K562 (cell line): ENCODE data around the gene TULP4. TPM values are rescaled to one million over a fixed set of nuclear protein-coding genes. Genes with fewer than 3 reads are reported as not detected.

Experiments
- ATAC-seq: fragments of 200-7000 bp; cut with Tn5 transposase; 3 replicates; pipeline ENCODE4 v1.9.1; 2020; ENCODE audit warnings: moderate library complexity
- BruUV-seq: library from RNA; stranded (reverse); fragments of 400-500 nt; replicated peaks from 2 replicates; lab custom pipeline; 2021; lab: Mats Ljungman, UMichigan
- CTCF ChIA-PET: fragments of 300-600 bp; formaldehyde crosslinking; extraction: SDS; loops from one replicate; lab custom pipeline; 2021; ENCODE audit warnings: low intra/inter-chr PET ratio; lab: Yijun Ruan, JAX
- POLR2A ChIA-PET: fragments of 300-600, 350-650 bp; sonication (Branson Sonifier 250); formaldehyde crosslinking; extraction: SDS; loops from one replicate; lab custom pipeline; 2021; ENCODE audit warnings: antibody characterized with exemption, inconsistent platforms; lab: Yijun Ruan, JAX
- DNase-seq, 4 experiments: peaks; one replicate each; pipeline versions ENCODE4 v3.0.0 to v3.0.0-alpha.2; 2011 to 2018; ENCODE audit warnings: low spot score in 3 of 4, mixed read lengths in 3 of 4; ENCODE audit errors: extremely low read depth in 1 of 4
- FAIRE-seq: peaks from 2 replicates; lab custom pipeline; 2011; peaks lifted over from hg19 to GRCh38; lab: Jason Lieb, UNC
- H2AFZ ChIP-seq: 2 replicates; pipeline ENCODE4 v1.6.0; 2011; ENCODE audit warnings: low read depth, low read length, control low read depth, inconsistent platforms
- H3K27ac ChIP-seq: fragments of 200-600 bp; 3 replicates; pipeline ENCODE4 v1.8.0; 2011; ENCODE audit warnings: low read depth, mild to moderate bottlenecking, control low read depth, inconsistent platforms, low read length, moderate library complexity, mixed read lengths; ENCODE audit errors: extremely low read depth
- H3K27me3 ChIP-seq, 2 experiments: fragments of 300-600 bp in 1 of 2; 2 replicates in 1 of 2; 3 replicates in 1 of 2; pipeline versions ENCODE4 v1.6.0 to v1.8.0; 2011; ENCODE audit warnings: inconsistent platforms in 2 of 2, low read length in 2 of 2, mild to moderate bottlenecking in 1 of 2, mixed read lengths in 1 of 2, moderate library complexity in 1 of 2; ENCODE audit not compliant: control insufficient read depth in 2 of 2, insufficient read depth in 2 of 2
- H3K36me3 ChIP-seq: fragments of 300-600 bp; 3 replicates; pipeline ENCODE4 v1.8.0; 2011; ENCODE audit warnings: mild to moderate bottlenecking, low read length, inconsistent platforms; ENCODE audit not compliant: control insufficient read depth, insufficient read depth
- H3K4me1 ChIP-seq, 2 experiments: fragments of 200-600 bp in 1 of 2; replicated peaks in 1 of 2; 2 replicates in 1 of 2; 3 replicates in 1 of 2; pipeline versions ENCODE4 v1.5.1 to v1.8.0; 2011; ENCODE audit warnings: inconsistent platforms in 2 of 2, low read length in 2 of 2, mild to moderate bottlenecking in 1 of 2, mixed read lengths in 1 of 2, moderate library complexity in 1 of 2; ENCODE audit not compliant: control insufficient read depth in 2 of 2, insufficient read depth in 2 of 2
- H3K4me2 ChIP-seq: 2 replicates; pipeline ENCODE4 v1.6.1; 2011; ENCODE audit warnings: low read length, control low read depth, inconsistent platforms, mixed read lengths; ENCODE audit not compliant: insufficient read depth
- H3K4me3 ChIP-seq: fragments of 200-600 bp; sonication (generic), shearing (Covaris generic); 2 replicates; pipeline ENCODE4 v1.5.1; 2016; ENCODE audit warnings: control low read depth, inconsistent platforms
- H3K79me2 ChIP-seq: fragments of 200-600 bp; 3 replicates; pipeline ENCODE4 v1.8.0; 2011; ENCODE audit warnings: low read length, inconsistent platforms; ENCODE audit not compliant: control insufficient read depth, insufficient read depth
- H3K9ac ChIP-seq, 2 experiments: 2 replicates each; pipeline versions ENCODE4 v1.6.0 to v1.6.1; 2011; ENCODE audit warnings: low read depth in 2 of 2, low read length in 2 of 2, control low read depth in 1 of 2, inconsistent platforms in 1 of 2, mild to moderate bottlenecking in 1 of 2, mixed read lengths in 1 of 2; ENCODE audit not compliant: insufficient read depth in 1 of 2
- H3K9me1 ChIP-seq: one replicate; pipeline ENCODE4 v1.6.0; 2011; ENCODE audit warnings: inconsistent platforms, mild to moderate bottlenecking, low read length, moderate library complexity; ENCODE audit not compliant: control insufficient read depth, insufficient read depth
- H3K9me3 ChIP-seq: replicated peaks from 2 replicates; pipeline ENCODE4 v1.5.1; 2011; ENCODE audit warnings: low read depth, low read length, inconsistent platforms; ENCODE audit not compliant: control insufficient read depth, insufficient read depth
- H4K20me1 ChIP-seq: replicated peaks from 2 replicates; pipeline ENCODE4 v1.6.1; 2011; ENCODE audit warnings: low read length, inconsistent platforms, mixed read lengths; ENCODE audit not compliant: control insufficient read depth, insufficient read depth
- BCL6 ChIP-seq: fragments of 250-450 bp; sonication (Bioruptor Pico); IDR thresholded peaks from 2 replicates; pipeline ENCODE4 v1.4.0; 2020
- E2F3 ChIP-seq: fragments of 250-450 bp; sonication (Bioruptor Pico); IDR thresholded peaks from 2 replicates; pipeline ENCODE4 v1.4.0; 2020; ENCODE audit warnings: mild to moderate bottlenecking
- GATAD2B ChIP-seq: fragments of 450-650 bp; IDR thresholded peaks from 2 replicates; pipeline ENCODE4 v1.6.1; 2017; ENCODE audit warnings: mild to moderate bottlenecking, borderline replicate concordance
- NR3C1 ChIP-seq: sonication (generic); formaldehyde crosslinking; IDR thresholded peaks from 2 replicates; pipeline ENCODE4 v1.8.1; 2022; ENCODE audit warnings: missing genetic modification reagents
- PHF21A ChIP-seq: fragments of 450-650 bp; IDR thresholded peaks from 2 replicates; pipeline ENCODE4 v1.6.1; 2017; ENCODE audit warnings: low read depth, borderline replicate concordance
- RBM34 ChIP-seq: fragments of 200-400 bp; formaldehyde crosslinking; IDR thresholded peaks from 2 replicates; pipeline ENCODE4 v1.6.1; 2018; ENCODE audit warnings: low read length, borderline replicate concordance; ENCODE audit not compliant: insufficient read depth
- SMAD3 ChIP-seq: fragments of 450-650 bp; formaldehyde crosslinking; conservative IDR thresholded peaks from 2 replicates; pipeline ENCODE4 v1.4.0; 2020; ENCODE audit warnings: mild to moderate bottlenecking
- ZFP30 ChIP-seq: fragments of 250-450 bp; sonication (Bioruptor Pico); IDR thresholded peaks from 2 replicates; pipeline ENCODE4 v1.8.0; 2022; ENCODE audit warnings: moderate library complexity, mild to moderate bottlenecking, inconsistent platforms, borderline replicate concordance
- ZNF23 ChIP-seq: fragments of 250-450 bp; sonication (Bioruptor Pico); IDR thresholded peaks from 2 replicates; pipeline ENCODE4 v1.4.0; 2020; ENCODE audit warnings: mild to moderate bottlenecking
- ZNF311 ChIP-seq: fragments of 250-450 bp; sonication (Bioruptor Pico); IDR thresholded peaks from 2 replicates; pipeline ENCODE4 v1.4.0; 2020; ENCODE audit warnings: mild to moderate bottlenecking, moderate library complexity
- ZNF717 ChIP-seq: fragments of 250-450 bp; sonication (Bioruptor Pico); IDR thresholded peaks from 2 replicates; pipeline ENCODE4 v1.5.0; 2021
- ZZZ3 ChIP-seq: fragments of 450-650 bp; IDR thresholded peaks from 2 replicates; pipeline ENCODE4 v1.6.1; 2016; ENCODE audit warnings: antibody characterized with exemption, mild to moderate bottlenecking, moderate library complexity
- WGBS: fragments of 100-300 bp; shearing (Covaris generic); methylation state at CpG from one replicate; pipeline ENCODE4 v1.1.6; 2016; ENCODE audit warnings: low coverage, mixed read lengths; ENCODE audit not compliant: insufficient coverage; ENCODE audit errors: missing lambda C conversion rate; 5-methylcytosine and 5-hydroxymethylcytosine counted together
- in situ Hi-C: fragments of 300-500 bp; cut with MboI; formaldehyde crosslinking; loops from 4 replicates; pipeline ENCODE4 v1.15.0; 2018; ENCODE audit warnings: inconsistent platforms, mixed read lengths
- intact Hi-C: fragments of 100-400 bp; cut with micrococcal nuclease; formaldehyde crosslinking; loops from 2 replicates; pipeline ENCODE4 v1.14.2; 2022
- polyA plus RNA-seq, 8 experiments: library from polyadenylated mRNA; depleted of rRNA in 4 of 8; stranded (reverse) in 5 of 8; unstranded in 3 of 8; fragments of >200 nt; fragmentation: Nextera tagmentation in 2 of 8; fragmentation: Illumina TruSeq in 1 of 8; extraction: Ambion mirVana in 2 of 8; extraction: Trizol in 1 of 8; gene quantifications; 2 replicates each; pipeline versions ENCODE4 v1.2.1 to v1.2.3, GENCODE V29; 2011 to 2014; ENCODE audit warnings: inconsistent platforms in 1 of 8, missing spikeins in 1 of 8
- total RNA-seq, 7 experiments: library from RNA; depleted of rRNA in 6 of 7; stranded (reverse); fragments of >200 nt in 6 of 7; fragmentation: Illumina TruSeq in 2 of 7; extraction: Trizol in 2 of 7; gene quantifications; 2 replicates each; pipeline versions ENCODE4 v1.2.1 to v1.2.3, GENCODE V29; 2011 to 2021; ENCODE audit warnings: low replicate concordance in 1 of 7

TULP4 gene
- total and polyA plus RNA-seq, 9 of the 15 experiments (the other 6 are each of a cell fraction or from before 2014, with no cell fraction given), result 1.2 to 50.4 (median 11.0) TPM

DNA sequence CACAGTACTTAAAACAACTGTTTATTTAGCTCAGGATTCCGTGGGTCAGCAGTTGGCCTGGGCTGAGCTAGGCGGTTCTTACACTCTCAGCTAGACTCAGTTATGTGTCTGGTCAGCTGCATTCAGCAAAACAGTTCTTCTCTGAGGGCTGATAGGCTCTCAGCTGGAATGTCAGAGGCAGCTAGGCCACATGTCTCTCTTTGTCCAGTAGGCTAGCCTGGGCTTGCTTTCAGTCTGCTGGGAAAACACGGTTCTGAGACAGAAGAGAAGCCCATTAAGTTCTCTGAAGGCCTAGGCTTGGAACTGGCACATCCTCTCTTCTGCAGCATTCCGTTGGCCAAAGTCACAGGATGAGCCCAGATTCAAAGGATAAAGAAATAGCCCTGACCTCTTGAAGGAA, 65.6 kb downstream of the TULP4 start:
- Histone ChIP-seq H2AFZ (no peak overlapping the region), H3K27me3 (no peaks in the 10 kb centered on the region)
- CTCF ChIA-PET, result no interaction called here
- no TSS peak for BruUV-seq
- intact Hi-C loops, result no loop called here
- peak; percentile 36; the same call in 2 of the 3 replicates for ATAC-seq
- TF ChIP-seq ZNF717, result no peak
- no peak for TF ChIP-seq PHF21A
- TF ChIP-seq ZNF311 (CRISPR knock-in tag), result no peak
- no peak for TF ChIP-seq GATAD2B
- no peak for TF ChIP-seq RBM34
- no peak for TF ChIP-seq E2F3 (CRISPR knock-in tag)
- no peak for TF ChIP-seq ZFP30
- no peak for TF ChIP-seq ZZZ3
- no peak for TF ChIP-seq NR3C1
- no peak for TF ChIP-seq BCL6 (CRISPR knock-in tag)
- no peak for TF ChIP-seq SMAD3 (CRISPR knock-in tag)
- no peak for TF ChIP-seq ZNF23 (CRISPR knock-in tag)
- TF ChIP-seq, all 486 proteins: peak for 0
- Histone ChIP-seq H3K9ac (peak overlapping the region in 1 of 2 experiments; percentile 14; a peak in 1 of 4 replicates), H3K9me1 (no peaks in the 10 kb centered on the region), H3K4me1 (no peaks in the 10 kb centered on the region), H3K27ac (no peak overlapping the region), H3K9me3 (no peaks in the 10 kb centered on the region), H4K20me1 (no peaks in the 10 kb centered on the region; the same call in 1 of the 2 replicates), H3K4me2 (no peak overlapping the region), H3K36me3 (no peaks in the 10 kb centered on the region), H3K79me2 (no peaks in the 10 kb centered on the region), H3K4me3 (no peak overlapping the region)
- DNase-seq (no peak), FAIRE-seq (no peak)
- 47% methylated on average over 4 of the region's 4 CpGs for WGBS
- POLR2A ChIA-PET, result interaction anchor here (0.8 kb wide), 1 partner anchor 9 kb away, joined by 5 read pairs; no protein-coding TSS in a partner anchor
- in situ Hi-C loops, result no loop called here
